Stomach (tissue), 4 donors: ENCODE data around the gene DERA.

ENCODE experiments used
- POLR2A ChIP-seq, 4 donors: fragments of 450-650 bp; IDR thresholded peaks; one replicate each; pipeline ENCODE4 v1.6.1; 2016; ENCODE audit warnings: antibody characterized with exemption in 4 of 4, control low read depth in 2 of 4, mild to moderate bottlenecking in 1 of 4, moderate library complexity in 1 of 4
- TF ChIP-seq, protein P1 (sequence below), 7 experiments: fragments of 450-650 bp in 4 of 7; fragments of 200-600 bp in 3 of 7; sonication (generic) in 3 of 7; IDR thresholded peaks; one replicate each; pipeline ENCODE4 v1.5.1; 2016 to 2019; ENCODE audit warnings: antibody characterized with exemption in 7 of 7, control low read depth in 2 of 7, mild to moderate bottlenecking in 1 of 7

DNA sequence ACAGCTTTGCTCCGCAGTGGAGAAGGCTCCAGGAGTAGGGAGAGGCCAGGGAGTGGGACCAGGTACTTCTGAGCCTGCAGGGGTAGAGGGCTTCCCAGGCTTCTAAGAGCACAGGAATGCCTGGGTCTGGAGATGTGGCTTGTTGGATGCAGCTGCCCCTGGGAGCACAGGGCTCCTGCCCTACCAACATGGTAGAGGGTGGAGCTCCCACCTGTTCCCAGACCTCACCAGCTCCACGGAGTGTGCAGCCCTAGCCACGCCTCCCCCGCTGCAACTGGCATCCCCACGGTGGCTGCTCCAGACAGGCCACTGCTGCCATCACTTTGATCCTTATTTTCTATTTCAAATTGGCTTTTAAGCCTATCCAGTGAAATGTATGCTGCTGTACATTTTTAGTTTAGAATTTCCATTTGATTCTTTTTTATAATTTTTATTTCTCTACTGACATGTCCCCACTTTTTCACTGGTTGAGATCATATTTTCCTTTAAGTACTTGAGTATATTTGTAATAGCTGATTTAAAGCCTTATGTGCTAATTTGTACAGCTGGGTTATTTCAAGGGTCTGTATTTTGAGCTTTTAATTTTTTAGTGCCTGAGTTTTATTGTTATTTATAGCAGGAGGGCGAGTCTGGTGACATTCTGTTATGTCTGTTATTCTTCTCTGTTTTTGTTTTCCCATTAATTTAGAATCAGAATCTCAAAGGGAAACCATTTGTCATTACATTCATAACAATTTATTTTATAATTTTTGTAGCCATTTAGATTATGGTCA, 78.0 kb downstream of the DERA start:
- TF ChIP-seq POLR2A (IDR thresholded peaks at IDR 0.05) = no peak
- TF ChIP-seq, protein P1, sequence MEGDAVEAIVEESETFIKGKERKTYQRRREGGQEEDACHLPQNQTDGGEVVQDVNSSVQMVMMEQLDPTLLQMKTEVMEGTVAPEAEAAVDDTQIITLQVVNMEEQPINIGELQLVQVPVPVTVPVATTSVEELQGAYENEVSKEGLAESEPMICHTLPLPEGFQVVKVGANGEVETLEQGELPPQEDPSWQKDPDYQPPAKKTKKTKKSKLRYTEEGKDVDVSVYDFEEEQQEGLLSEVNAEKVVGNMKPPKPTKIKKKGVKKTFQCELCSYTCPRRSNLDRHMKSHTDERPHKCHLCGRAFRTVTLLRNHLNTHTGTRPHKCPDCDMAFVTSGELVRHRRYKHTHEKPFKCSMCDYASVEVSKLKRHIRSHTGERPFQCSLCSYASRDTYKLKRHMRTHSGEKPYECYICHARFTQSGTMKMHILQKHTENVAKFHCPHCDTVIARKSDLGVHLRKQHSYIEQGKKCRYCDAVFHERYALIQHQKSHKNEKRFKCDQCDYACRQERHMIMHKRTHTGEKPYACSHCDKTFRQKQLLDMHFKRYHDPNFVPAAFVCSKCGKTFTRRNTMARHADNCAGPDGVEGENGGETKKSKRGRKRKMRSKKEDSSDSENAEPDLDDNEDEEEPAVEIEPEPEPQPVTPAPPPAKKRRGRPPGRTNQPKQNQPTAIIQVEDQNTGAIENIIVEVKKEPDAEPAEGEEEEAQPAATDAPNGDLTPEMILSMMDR (IDR thresholded peaks at IDR 0.05) = no peak
